Measurements from ENCODE around the gene C17orf107. TPM values are rescaled to one million over a fixed set of nuclear protein-coding genes. Genes with fewer than 3 reads are reported as not detected.
A peak's percentile ranks its signal among the peaks of the same experiment; 100 is the strongest.

C17orf107 gene
- total and polyA plus RNA-seq, 2 of the 13 experiments (the other 11 are each of a cell fraction or from before 2014, with no cell fraction given): 0.20 to 0.59 TPM

DNA sequence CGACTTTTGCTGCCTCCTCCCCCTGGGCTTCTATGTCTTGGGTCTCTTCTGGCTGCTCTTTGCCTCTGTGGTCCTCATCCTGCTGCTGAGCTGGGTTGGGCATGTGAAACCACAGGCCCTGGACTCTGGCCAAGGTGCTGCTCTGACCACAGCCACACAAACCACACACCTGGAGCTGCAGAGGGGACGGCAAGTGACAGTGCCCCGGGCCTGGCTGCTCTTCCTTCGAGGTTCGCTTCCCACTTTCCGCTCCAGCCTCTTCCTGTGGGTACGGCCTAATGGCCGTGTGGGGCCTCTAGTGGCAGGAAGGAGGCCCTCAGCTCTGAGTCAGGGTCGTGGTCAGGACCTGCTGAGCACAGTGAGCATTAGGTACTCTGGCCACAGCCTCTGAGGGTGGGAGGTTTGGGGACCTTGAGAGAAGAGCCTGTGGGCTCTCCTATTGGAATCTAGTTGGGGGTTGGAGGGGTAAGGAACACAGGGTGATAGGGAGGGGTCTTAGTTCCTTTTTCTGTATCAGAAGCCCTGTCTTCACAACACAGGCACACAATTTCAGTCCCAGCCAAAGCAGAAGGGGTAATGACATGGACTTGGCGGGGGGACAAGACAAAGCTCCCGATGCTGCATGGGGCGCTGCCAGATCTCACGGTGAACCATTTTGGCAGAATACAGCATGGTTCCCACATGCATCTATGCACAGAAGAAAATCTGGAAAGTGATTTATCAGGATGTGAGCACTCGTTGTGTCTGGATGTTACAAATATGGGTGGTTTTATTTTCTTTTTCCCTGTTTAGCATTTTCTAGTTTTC, 35.0 kb downstream of the C17orf107 start (continued):
- TF ChIP-seq, protein P1, sequence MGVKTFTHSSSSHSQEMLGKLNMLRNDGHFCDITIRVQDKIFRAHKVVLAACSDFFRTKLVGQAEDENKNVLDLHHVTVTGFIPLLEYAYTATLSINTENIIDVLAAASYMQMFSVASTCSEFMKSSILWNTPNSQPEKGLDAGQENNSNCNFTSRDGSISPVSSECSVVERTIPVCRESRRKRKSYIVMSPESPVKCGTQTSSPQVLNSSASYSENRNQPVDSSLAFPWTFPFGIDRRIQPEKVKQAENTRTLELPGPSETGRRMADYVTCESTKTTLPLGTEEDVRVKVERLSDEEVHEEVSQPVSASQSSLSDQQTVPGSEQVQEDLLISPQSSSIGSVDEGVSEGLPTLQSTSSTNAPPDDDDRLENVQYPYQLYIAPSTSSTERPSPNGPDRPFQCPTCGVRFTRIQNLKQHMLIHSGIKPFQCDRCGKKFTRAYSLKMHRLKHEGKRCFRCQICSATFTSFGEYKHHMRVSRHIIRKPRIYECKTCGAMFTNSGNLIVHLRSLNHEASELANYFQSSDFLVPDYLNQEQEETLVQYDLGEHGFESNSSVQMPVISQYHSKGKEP (CRISPR knock-in tag; IDR thresholded peaks at IDR 0.05): no peak
- TF ChIP-seq, protein P2, sequence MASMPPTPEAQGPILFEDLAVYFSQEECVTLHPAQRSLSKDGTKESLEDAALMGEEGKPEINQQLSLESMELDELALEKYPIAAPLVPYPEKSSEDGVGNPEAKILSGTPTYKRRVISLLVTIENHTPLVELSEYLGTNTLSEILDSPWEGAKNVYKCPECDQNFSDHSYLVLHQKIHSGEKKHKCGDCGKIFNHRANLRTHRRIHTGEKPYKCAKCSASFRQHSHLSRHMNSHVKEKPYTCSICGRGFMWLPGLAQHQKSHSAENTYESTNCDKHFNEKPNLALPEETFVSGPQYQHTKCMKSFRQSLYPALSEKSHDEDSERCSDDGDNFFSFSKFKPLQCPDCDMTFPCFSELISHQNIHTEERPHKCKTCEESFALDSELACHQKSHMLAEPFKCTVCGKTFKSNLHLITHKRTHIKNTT (CRISPR knock-in tag; IDR thresholded peaks at IDR 0.05): no peak
- TF ChIP-seq, protein P3, sequence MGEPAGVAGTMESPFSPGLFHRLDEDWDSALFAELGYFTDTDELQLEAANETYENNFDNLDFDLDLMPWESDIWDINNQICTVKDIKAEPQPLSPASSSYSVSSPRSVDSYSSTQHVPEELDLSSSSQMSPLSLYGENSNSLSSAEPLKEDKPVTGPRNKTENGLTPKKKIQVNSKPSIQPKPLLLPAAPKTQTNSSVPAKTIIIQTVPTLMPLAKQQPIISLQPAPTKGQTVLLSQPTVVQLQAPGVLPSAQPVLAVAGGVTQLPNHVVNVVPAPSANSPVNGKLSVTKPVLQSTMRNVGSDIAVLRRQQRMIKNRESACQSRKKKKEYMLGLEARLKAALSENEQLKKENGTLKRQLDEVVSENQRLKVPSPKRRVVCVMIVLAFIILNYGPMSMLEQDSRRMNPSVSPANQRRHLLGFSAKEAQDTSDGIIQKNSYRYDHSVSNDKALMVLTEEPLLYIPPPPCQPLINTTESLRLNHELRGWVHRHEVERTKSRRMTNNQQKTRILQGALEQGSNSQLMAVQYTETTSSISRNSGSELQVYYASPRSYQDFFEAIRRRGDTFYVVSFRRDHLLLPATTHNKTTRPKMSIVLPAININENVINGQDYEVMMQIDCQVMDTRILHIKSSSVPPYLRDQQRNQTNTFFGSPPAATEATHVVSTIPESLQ (CRISPR knock-in tag; conservative IDR thresholded peaks at IDR 0.05): no peak
- TF ChIP-seq CEBPG (CRISPR knock-in tag; IDR thresholded peaks at IDR 0.05) (no peak), ZNF468 (CRISPR knock-in tag; IDR thresholded peaks at IDR 0.05) (no peak), ZNF253 (CRISPR knock-in tag; IDR thresholded peaks at IDR 0.05; ENCODE audit: borderline replicate concordance) (no peak), ZBTB7A (CRISPR knock-in tag; IDR thresholded peaks at IDR 0.05) (0 out of 2 replicates have a peak, but pooled peaks have one; percentile 24), NCOA5 (CRISPR knock-in tag; IDR thresholded peaks at IDR 0.05) (no peak), STAT5B (CRISPR knock-in tag; IDR thresholded peaks at IDR 0.05) (no peak), RFX5 (IDR thresholded peaks at IDR 0.05; ENCODE audit: low read depth, low read length) (no peak), ZNF382 (CRISPR knock-in tag; IDR thresholded peaks at IDR 0.05; ENCODE audit: borderline replicate concordance) (no peak), SOX5 (CRISPR knock-in tag; IDR thresholded peaks at IDR 0.05; ENCODE audit: borderline replicate concordance) (no peak), XRCC5 (optimal IDR thresholded peaks at IDR 0.05; ENCODE audit: low read length) (peak; percentile 70), PCBP2 (optimal IDR thresholded peaks at IDR 0.05; ENCODE audit: low read depth, low read length, poor library complexity, severe bottlenecking) (no peak)
- TF ChIP-seq, protein P4, sequence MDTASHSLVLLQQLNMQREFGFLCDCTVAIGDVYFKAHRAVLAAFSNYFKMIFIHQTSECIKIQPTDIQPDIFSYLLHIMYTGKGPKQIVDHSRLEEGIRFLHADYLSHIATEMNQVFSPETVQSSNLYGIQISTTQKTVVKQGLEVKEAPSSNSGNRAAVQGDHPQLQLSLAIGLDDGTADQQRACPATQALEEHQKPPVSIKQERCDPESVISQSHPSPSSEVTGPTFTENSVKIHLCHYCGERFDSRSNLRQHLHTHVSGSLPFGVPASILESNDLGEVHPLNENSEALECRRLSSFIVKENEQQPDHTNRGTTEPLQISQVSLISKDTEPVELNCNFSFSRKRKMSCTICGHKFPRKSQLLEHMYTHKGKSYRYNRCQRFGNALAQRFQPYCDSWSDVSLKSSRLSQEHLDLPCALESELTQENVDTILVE (CRISPR knock-in tag; IDR thresholded peaks at IDR 0.05): no peak
- TF ChIP-seq, protein P5, sequence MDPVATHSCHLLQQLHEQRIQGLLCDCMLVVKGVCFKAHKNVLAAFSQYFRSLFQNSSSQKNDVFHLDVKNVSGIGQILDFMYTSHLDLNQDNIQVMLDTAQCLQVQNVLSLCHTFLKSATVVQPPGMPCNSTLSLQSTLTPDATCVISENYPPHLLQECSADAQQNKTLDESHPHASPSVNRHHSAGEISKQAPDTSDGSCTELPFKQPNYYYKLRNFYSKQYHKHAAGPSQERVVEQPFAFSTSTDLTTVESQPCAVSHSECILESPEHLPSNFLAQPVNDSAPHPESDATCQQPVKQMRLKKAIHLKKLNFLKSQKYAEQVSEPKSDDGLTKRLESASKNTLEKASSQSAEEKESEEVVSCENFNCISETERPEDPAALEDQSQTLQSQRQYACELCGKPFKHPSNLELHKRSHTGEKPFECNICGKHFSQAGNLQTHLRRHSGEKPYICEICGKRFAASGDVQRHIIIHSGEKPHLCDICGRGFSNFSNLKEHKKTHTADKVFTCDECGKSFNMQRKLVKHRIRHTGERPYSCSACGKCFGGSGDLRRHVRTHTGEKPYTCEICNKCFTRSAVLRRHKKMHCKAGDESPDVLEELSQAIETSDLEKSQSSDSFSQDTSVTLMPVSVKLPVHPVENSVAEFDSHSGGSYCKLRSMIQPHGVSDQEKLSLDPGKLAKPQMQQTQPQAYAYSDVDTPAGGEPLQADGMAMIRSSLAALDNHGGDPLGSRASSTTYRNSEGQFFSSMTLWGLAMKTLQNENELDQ (CRISPR knock-in tag; IDR thresholded peaks at IDR 0.05; ENCODE audit: borderline replicate concordance): no peak

All from HepG2 (cell line).